GM18498 (cell line): Measurements from ENCODE around the gene ADRM1.

Experiments
- ATAC-seq: cut with Tn5 transposase; IDR thresholded peaks from one replicate; pipeline ENCODE4 v1.9.1; 2021; ENCODE audit warnings: mild to moderate bottlenecking, moderate library complexity; ENCODE audit not compliant: unreplicated experiment

ADRM1 gene

DNA sequence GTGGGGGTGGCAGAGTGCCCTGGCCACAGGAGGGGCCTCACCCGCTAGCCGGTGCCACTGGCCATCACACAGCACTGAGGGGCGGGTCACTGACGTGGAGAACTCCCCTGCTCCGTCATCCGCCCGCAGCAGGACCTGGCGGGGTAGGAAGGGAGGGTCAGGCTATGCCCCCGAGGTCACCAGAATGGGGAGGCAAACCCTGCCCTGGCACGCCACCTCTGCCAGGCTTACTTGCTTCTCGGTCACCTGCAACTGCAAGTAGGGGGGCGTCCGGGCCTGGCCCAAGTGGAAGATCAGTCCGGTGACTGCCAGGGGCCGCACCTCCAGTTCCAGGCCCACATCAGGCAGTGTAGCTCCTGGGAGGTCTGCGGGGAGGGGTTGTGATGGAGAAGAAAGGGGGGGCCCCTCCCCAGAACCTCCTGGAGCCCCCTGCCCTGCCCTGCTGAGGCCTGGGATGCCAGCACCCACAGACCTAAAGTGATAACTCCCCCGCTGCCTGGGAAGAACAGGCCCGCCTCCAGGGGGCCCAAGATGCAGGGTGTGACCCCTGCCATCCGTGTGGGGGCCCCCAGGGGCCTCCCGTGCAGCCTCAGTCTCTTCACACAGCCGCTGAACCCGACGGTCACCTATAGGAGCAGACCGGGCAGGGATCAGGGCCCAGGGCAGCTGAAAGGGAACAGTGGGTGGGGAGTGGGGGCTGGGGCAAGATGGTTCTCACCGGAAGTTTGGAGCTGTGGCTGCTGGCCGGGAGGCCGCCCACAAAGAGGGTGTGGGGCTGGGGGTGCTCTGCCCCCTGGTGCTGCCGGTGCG is 7.4 kb downstream of the ADRM1 start:
- no peak for ATAC-seq

DNA sequence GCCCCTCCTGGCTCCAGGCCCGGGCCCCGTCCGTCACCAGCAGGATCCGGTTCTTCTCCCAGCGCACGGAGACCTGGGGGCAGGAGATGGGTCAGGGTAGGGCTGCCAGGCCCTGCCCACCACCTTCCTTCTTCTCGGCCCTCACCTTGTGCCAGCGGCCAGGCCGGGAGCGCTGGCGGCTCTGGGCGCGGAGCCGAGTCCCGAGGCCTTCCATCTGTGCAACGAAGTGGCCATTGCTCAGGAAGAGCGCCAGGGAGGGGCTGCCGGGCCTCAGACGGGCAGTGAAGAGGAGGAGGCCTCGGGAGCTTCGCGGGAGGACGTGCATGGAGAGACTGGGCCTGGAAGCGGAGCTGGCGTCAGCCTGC is 7.9 kb downstream of the ADRM1 start:
- no peak for ATAC-seq

DNA sequence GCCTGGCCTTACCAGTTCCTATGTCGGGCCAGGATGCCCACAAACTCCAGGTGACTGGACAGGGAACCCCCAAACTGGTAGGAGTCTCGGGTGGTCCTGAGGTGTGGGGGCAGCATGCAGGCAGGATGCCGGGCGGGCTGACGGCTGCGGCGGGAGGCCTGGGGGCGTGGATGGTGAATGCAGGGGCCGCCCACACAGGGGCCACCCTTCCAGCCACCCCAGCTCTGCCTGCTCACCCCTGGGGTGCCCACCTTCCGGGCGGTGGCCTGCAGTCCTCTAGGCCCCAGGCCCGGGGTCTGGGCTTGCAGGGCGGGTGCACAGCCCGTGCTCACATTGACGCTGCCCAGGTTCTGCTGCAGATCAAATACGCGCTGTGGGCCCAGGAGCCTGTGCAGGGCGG is 8.4 kb downstream of the ADRM1 start:
- ATAC-seq: no peak

DNA sequence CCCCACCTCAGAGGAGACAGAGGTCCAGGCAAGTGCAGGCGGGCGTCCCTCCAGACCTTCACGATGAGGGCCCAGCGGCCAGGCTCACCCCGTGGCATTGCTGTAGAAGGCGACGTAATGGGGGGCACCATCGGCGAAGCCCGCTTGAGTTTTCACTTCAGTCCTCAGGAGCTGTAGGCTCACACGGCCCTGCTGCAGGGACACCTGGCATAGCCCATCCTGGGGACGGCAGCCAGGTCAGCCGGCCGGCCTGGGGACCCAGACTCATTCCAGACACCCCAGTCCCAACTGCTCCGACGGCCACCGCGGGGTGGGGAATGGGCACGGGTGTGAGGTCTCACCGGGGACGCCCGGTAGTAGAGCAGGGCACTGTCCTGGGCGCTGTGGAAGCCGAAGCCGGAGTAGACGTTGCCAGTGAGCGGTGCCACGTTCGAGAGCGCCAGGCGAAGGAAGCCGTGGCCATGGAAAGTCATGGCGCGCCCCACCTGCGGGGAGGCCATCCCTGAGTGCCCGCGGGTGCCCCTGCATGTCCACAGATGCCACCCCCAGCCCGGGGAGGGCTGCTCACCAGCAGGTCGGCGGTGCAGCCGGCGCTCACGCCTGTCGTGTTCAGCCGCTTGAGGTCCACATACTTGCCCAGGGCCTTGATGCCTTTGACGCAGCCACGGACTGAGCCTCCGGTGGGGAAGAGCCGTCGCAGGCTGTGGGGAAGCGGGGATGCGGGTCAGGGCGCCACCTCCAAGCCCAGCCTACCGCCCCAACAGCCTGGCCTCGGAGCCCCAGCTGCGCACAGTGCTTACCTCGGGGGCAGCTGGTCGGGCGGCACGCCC is 9.2 kb downstream of the ADRM1 start:
- no peak for ATAC-seq

DNA sequence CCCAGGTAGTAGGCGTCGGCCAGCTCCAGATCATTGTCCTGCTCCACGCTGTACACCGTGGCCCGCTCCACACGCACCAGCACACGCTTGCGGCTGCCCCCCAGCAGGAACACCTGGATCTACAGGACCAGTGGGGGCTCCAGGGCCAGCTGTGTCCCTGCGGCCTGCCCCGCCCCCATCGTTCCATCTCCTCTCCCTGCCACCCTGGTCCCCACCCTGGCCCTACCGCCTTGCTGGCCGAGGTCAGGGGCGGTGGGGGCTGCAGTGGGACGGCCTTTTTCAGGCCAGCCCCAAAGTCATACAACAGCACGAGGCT is 9.8 kb downstream of the ADRM1 start:
- ATAC-seq: no peak

DNA sequence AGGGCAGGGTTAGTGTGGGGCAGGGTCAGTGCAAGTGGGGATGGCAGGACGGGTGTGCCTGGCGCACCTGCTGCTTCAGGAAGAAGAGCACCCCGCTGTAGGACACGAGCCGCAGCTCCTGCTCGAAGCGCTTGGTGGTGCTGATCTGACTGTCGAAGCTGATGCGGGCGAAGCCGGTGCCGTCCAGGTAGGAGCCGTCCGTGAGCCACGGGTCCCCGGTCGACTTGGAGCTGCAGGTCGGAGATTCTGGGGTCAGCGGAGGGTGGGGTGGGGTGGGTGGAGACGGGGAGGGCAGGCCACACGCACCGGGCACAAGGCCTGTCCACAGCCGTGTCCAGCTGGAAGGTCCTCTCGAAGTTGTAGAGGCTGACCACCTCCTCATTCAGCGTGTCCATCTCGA is 10.2 kb downstream of the ADRM1 start:
- ATAC-seq: no peak

DNA sequence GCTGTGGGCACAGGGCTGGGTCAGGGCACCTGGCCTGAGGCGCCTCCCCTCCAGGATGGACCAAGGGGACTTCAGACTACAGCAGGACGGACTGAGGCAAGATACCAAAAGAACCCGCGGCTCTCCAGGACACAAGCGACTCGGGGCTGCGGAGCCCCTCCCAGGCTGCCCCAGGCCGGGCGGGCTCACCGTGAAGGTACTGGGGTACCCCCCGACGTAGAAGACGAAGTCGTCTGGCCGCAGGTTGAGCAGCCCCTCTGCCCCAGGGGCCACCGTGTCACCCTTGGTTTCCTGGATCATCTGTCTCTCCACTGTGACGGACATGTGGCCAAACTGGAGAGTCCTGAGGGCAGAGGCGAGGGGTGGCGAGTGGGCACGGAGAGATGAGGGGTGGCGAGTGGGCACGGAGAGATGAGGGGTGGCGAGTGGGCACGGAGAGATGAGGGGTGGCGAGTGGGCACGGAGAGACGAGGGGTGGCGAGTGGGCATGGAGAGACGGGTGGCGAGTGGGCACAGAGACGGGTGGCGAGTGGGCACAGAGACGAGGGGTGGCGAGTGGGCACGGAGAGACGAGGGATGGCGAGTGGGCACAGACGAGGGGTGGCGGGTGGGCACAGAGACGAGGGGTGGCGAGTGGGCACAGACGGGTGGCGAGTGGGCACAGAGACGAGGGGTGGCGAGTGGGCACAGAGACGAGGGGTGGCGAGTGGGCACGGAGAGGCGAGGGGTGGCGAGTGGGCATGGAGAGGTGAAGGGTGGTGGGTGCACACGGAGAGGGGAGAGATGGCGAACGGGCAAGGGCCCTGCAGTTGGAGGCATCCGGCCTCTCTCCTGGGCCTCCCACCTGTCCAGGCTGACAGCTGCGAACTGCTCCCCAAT is 10.9 kb downstream of the ADRM1 start:
- ATAC-seq: no peak

DNA sequence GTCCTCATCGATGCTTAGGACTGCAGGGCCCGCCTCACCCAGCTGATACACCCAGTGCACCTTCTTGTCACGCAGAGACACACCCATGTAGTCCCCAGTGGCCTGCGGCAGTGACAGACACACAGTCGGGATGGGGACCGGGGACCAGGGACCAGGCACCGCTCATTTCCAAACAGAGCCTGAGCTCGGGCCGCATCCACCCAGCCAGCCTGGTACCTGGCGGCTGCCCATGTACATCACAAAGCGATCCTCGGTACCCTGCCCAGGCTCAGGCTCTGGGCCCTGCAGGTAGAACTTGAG is 11.5 kb downstream of the ADRM1 start:
- no peak for ATAC-seq

DNA sequence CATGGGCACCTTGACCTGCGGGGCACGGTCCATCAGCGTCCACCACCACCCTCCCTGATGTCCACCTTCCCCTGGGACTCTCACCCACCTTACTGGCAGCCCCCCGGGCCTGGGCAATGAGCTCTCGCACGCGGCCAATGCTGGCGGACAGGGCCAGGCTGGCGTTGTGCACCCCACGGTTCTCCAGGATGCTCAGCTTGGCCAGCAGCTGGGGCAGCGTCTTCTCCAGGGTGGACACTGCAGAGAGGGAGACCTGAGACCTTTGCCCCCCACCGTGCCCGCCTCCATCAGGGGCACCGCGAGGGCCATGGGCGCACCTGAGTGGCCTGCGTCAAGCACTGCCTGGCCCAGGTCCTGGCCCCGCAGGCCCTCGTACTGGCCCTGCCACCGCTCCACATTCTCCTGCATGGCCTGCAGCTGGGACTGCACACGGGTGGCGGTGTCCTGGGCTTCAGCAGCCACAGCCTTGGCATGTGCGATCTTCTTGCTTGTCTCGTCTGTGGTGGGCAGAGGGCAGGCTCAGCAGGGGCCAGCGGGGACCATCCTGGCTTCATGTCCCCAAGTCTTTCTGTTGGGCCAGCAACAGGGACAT is 12.0 kb downstream of the ADRM1 start:
- ATAC-seq: no peak

DNA sequence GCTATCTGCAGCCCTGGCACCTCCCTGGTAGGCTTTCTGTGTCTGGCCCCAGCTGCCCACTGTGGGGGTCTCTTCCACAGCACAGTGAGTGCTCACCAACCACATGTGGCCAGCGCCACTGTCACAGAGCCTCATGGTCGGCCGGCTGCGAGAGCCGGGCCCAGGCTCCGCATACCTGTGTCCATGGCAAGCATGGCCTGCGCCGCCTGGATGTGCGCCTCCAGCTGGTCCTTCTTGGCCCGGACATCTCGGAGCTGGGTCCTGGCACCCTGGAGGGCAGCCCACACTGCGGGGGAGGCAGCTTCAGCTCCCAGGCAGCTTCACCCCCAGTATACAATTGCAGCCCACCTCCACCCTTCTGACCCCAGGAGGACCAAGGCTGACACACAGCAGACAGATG is 13.0 kb downstream of the ADRM1 start:
- ATAC-seq: no peak

DNA sequence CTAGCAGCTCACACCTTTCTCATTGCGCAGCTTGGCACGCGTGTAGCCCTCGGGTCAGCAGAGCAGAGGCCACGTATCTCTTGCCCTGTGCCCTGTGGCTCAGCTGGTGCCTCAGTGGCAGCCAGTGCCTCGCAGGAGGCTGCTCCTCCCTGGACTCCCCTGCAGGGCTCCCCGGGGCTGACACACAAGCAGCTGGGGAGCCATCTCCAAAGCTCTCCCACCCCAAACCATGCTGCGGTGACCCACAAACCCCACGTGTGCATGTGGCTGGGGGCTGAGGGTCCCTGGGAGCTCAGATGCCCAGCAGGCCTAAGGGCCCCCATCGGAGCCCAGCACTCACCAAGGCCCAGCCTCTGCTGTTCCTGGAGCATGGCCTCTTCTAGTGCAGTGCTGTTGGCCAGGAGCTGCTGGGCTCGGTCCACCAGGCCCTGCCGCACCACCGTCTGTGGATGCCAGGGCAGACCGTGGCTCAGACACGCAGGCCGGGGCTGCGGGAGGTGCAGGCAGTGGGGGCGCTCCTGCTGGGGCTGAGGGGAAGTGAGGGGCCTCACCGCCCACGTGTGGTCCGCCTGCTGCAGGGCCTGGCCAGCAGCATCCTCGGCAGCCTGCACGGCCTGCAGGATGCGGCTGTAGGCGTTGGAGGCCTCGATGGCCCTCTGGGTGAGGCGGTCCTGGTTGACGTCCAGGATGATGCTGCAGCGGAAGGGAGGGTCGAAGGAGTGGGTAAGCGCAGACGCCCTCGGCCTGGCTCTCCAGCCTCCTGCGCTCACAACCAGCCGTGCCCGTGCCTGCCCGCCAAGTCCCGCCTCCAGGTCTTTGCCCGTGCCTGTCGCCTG is 13.8 kb downstream of the ADRM1 start:
- no peak for ATAC-seq

DNA sequence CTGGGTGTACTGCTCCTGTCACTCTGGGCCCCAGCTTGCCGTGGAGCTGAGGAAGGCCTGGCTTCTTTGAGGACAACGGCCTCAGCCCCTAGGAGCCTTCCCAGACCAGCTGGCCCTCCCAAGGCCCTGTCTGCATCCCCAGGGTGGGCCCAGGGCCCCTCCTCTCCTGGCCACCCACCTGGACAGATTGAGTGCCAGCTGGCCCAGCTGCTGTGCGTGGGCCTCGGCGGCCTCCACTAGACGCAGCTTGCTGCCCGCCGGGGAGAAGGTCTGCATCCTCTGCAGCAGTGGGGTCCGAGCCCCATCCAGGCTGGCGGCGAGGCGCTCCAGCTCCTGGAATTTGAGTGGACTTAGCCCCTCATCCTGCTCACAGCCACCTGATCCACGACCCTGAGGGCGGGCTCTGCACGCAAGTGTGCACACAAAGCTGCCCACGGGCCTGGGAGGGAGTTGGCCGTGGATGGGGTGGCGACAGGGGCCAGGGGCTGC is 14.4 kb downstream of the ADRM1 start:
- ATAC-seq: no peak

DNA sequence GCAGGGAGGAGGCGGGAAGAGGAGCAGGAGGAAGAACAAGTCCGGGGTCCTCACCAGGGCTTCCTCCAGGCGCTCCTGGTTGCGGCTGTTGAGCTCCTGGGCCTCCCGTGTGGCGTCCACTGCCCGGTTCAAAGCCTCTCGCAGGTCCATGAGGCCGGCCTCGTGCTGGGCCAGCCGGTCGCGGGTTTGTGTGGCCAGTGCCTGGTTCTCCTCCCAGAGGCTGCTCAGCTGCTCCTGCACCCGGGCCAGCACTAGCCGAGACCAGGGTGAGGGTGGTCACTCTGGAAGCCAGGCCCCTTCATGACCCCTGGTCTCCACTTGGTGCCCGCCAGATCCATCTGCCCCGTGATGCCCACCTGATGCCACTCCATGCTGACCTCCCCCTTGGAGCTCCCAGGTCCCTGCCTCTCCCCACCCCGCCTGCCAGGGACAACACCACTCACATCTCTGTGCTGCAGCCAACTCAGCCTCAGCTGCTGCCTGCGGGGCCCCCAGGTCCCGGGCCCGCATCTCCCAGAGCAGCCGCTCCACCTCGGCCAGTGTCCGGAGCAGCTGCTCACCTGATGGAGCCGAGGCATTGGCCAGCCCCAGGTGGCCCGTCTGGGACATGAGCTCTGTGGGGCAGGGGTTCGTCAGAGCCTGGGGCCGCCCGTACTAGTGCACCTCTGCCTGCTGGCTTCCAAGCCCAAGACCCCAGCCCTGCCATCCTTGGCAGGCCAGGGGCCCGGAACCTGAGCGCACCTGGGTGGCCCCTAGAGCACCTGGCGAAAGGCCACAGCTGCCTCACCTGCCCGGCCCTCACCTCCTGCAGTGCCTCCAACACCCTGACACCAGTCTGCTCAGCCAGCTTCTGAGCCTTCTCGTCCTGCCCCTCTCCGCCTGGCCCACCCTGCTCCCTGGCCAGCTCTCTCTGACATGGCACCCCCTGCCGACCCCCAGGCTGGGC is 15.9 kb downstream of the ADRM1 start:
- no peak for ATAC-seq

DNA sequence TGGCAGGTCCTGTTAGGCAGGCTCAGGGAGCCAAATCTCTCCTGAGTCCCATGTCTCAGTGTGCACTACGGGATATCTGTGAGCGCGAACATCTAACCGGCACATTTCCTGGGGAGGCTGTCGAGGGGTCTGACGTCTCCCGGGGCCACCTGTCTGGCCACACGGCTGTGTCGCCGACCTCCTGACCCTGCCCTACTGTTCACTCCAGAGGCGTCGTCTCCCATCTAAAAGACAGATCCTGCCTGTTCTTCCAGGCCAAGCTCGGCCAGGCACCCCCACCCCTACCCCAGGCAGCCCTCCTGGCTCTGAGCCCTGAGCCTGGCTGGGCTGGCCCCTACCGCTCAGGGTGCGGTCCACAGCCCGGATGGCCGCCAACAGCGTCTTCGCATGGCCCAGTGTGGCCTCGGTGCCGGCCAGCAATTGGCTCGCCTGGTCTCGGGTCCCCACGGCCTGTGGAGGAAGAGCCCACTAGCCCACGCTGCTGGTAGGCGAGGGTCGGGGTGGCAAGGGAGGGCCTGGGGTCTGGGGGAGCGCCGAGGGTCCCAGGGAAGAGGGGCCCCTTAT is 16.6 kb downstream of the ADRM1 start:
- no peak for ATAC-seq

DNA sequence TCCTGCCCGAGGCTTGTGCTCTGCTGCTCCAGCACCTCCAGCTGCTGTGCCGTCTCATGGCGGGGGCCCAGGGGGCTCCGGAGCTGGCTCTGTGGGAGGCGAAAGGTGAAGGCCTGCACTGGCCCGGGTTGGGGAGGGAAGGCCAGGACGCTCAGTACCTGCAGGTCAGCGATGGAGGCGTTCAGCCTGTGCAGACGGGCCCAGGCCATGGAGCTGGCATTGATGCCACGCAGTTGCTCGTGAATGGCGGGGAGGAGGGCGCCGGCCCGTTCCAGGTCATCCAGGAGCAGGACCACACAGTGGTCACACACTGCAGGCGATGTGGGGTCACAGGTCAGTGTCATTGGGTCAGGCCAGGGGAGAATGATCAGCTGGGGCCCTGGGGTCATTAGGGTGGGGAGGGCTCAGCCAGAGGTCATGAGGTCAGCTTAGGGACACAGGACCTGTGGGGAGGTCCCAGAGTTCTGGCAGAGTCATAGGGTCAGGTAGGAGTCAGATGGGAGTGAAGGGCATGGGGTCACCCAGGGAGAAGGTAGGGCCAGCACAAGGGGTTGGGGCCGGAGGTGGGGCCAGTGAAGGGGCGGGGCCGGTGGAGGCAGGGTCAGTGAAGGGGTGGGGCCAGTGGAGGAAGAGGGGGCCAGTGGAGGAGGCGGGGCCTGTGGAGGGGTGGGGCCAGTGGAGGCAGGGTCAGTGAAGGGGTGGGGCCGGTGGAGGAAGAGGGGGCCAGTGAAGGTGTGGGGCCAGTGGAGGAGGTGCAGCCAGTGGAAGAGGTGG is 18.0 kb downstream of the ADRM1 start:
- no peak for ATAC-seq

DNA sequence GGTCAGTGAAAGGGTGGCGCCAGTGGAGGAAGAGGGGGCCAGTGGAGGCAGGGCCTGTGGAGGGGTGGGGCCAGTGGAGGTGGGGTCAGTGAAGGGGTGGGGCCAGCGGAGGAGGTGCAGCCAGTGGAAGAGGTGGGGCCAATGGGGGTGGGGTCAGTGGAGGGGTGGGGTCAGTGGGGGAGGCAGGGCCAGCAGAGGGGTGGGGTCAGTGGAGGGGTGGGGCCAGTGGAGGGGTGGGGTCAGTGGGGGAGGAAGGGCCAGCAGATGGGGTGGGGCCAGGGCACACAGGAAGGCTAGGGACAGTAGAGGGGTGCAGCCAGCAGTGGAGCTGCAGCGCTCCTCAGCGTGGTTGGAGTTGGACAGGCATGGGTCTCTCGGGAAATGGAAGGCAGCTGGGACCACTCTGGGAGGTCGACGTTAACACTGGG is 18.7 kb downstream of the ADRM1 start:
- ATAC-seq: no peak

DNA sequence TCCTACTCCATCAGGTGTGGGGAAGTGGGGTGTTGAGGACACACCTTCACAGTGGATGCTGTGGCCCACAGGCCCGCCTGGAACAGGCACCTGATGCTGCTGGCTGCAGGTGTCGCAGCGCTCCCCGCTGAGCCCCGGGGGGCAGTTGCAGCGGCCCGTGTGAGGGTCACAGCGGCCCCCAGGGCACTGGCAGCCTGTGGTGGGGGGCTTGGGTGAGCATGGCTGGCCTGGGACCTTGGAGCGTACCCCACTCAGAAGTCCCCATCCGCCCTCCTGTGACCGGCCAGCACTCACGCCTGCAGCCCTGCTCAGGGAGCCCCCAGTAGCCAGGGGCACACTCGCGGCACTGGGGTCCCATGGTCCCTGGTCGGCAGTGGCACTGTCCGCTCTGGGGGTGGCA is 19.2 kb downstream of the ADRM1 start:
- no peak for ATAC-seq

DNA sequence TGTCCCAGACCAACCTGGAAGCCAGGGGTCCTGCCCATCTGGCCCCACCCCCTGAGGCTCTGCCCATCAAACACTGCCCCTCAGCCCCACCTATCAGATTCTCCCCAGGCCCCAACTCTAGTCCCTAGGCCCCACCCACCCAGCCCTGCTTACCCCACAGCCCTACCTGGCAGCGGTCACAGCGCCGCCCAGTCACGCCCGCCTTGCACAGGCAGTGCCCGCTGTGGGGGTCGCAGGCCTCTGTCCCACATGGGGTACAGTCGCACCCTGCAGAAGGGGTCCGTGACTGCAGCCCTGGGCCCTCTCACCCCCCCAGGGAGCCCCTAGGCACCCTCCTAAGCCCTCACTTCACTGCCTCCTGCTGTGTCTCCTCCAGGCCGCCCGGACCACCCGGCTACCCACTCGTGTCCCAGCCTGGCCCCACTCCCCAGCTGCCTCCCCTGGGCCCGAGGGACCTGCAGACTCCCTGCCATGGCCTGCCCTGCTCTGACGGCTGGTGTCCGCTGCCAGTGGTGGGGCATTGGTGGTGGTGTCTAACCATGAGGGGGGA is 19.8 kb downstream of the ADRM1 start:
- no peak for ATAC-seq
